G401.6 (cell line): ENCODE measurements around the gene AMH.
"Not testable (repeated sequence)": the region's sequence is repeated elsewhere in the genome, so short reads cannot be mapped to it uniquely, and the experiment has no call there.

Experiments used
- FAIRE-seq: peaks from 2 replicates; lab custom pipeline; 2012; peaks lifted over from hg19 to GRCh38; lab: Jason Lieb, UNC

AMH gene

DNA sequence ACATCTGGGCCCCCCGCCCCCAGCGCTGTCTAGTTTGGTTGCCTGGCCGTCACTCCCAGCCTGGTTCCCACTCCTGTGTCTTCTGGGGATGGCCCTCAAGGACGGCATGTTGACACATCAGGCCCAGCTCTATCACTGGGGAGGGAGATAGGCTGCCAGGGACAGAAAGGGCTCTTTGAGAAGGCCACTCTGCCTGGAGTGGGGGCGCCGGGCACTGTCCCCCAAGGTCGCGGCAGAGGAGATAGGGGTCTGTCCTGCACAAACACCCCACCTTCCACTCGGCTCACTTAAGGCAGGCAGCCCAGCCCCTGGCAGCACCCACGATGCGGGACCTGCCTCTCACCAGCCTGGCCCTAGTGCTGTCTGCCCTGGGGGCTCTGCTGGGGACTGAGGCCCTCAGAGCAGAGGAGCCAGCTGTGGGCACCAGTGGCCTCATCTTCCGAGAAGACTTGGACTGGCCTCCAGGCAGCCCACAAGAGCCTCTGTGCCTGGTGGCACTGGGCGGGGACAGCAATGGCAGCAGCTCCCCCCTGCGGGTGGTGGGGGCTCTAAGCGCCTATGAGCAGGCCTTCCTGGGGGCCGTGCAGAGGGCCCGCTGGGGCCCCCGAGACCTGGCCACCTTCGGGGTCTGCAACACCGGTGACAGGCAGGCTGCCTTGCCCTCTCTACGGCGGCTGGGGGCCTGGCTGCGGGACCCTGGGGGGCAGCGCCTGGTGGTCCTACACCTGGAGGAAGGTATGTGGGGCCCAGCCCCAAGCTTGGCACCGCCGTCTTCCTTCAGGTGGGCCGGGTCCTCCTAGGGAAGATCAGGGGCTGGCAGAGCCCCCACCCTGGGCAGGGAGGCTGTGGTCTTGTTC lies at the start of gene AMH:
Gene AMH (plus strand): TSS at position 314 of the 857 bp plus-strand sequence. CDS start 10 bp downstream, at position 324.
- FAIRE-seq = no peak

GRCh38 chr19:2199861-2200623 lies 49.1 kb upstream of the AMH start:
- FAIRE-seq = no peak

GRCh38 chr19:2200624-2201294 lies 48.4 kb upstream of the AMH start:
- FAIRE-seq = not testable (repeated sequence)

GRCh38 chr19:2201473-2202148 lies 47.5 kb upstream of the AMH start:
- FAIRE-seq = no peak

- FAIRE-seq = no peak
Measured at GRCh38 chr19:2202366-2202765, 46.8 kb upstream of the AMH start.

DNA sequence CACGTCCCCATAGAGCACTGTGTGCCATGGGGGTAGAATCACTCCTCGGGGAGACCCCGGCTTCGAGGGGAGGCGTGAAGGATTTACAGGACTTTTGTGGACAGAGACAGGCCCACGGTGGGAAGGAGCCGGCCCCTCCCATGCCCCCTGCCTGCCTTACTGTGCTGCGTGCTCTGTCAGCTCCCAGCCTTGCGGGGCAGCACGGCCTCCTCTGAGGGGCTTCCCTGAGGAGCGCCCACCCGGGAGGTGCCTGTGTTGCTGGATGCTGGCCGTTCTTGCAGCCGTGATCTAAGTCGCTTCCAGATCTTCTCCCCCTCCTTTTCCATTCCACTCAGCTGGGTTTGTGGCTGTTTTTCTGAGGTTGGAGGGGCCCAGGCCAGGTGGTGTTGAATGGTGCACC lies 42.1 kb upstream of the AMH start:
- no peak for FAIRE-seq

DNA sequence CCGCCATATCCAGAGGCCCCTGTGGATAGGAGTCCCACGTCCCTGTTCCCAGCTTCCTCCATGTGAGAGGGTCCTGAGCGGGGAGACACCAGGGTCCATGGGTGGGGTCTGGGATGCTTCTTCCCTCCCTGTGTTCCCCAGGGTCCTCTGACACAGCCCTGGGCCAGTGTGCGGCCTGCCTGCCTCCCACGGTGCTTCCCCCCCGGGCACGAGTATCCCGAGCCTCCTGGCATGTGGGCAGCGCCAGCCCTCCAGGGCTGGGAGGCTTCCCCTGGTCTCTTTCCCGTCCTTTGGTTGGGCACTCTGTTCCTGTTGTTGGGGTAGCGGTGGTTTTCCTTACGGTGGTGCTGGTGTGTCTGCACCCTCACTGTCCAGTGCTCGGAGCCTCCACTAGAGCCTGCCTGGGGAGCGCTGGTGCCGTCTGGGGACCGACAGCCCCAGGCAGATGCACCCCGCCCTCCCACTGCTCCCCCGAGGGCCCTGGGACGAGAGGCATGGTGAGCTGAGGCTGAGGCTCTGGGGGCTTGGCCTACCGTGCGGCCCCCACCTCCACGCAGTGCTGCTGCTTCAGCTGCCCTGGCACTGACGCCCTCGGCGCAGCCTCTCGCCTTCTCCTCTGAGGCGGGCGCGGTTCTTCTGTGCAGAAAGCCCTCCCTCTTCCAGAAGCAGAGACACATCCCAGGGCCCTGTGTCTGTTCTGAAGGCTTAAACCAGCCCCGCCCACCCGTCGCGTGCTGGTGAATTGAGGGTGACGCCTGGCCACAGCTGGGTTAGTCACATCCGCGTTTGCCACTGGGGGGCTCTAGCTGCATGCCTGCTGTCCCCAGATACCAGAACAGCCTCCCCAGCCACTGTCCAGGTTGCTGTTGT lies 40.9 kb upstream of the AMH start:
- no peak for FAIRE-seq

DNA sequence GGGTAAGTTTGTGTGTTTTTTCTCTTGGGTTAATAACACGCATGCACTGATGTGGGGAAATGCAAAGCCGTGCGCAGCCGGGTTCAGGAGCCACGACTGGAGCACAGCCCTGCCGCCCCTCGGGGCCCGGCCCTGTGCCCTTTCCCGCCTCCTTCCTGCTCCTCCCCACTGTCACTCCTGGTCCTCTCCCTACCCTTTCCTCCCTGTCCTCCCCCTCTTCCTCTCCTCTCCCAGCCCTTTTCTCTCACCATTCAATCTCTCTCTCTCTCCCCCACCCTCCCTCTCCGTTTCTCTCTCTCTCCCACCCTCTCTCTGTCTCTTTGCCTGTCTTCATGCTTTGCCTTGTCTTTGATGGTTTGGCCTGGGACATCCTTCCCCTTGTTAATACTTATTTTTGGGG lies 40.1 kb upstream of the AMH start:
- no peak for FAIRE-seq

DNA sequence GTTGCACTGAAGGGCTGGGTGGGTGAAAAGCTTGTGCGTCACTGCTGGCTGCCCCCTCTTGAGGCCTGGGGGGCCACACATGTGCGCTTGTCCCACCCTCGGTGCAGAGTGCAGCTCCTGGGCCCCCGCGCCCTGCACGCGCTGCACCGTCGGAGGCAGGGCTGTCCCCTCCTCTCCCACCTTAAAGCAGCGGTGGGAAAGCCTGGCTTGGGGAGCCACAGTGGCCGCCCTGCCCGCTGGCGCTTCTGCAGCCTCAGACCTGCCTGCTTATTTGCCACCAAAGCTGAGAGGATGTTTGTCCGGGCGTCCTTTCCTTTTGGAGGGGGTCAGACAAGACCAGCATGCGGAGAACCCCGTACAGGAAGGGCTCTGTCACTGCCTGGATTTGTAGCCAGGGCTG lies 39.7 kb upstream of the AMH start:
- no peak for FAIRE-seq

- FAIRE-seq = no peak
Measured at GRCh38 chr19:2210206-2210605, 38.9 kb upstream of the AMH start.

GRCh38 chr19:2210987-2211740 lies 38.0 kb upstream of the AMH start:
- no peak for FAIRE-seq

GRCh38 chr19:2212861-2213711 lies 36.0 kb upstream of the AMH start:
- no peak for FAIRE-seq

DNA sequence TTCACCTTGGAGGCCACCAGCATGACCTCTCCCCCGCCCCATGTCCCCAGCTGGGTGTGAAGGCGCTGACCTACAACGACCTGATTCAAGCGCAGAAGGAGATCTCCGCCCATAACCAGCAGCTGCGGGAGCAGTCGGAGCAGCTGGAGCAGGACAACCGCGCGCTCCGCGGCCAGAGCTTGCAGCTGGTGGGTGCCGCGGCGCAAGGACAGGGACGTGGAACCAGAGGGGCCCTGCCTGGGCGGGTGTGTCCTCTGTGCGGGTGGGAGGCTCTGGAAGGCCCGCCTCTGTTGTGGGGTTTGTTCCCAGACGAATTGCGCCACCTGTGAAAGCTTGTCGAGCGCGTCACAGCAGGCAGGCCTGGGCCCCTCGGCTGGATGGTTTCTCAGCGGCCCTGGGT lies 35.3 kb upstream of the AMH start:
- FAIRE-seq = no peak

- no peak for FAIRE-seq
Measured at GRCh38 chr19:2214251-2214650, 34.9 kb upstream of the AMH start.

DNA sequence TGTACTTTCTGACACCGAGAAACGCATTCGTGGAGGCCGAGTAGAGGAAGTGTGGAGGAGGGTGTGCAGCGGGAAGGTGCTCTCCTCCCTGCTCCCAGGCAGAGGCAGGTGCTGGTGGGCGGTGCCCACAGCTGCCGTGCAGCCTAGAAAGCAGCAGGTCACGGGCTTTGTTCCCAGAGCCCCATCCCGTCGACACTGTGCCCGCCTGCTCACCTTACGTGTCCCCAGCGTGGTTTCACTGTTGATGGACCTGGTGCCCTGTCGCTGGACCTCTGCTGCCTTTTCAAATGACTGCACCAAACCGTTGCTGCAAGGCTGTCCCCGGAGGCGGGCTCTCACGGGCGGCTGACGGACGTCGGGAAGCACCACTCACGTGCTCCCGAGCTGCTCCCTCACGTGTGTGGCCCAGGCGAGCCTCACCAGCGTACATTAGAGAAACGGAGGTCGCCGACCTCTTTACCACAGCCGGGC lies 33.8 kb upstream of the AMH start:
- FAIRE-seq = no peak

GRCh38 chr19:2216361-2217225 lies 32.5 kb upstream of the AMH start:
- FAIRE-seq = no peak

DNA sequence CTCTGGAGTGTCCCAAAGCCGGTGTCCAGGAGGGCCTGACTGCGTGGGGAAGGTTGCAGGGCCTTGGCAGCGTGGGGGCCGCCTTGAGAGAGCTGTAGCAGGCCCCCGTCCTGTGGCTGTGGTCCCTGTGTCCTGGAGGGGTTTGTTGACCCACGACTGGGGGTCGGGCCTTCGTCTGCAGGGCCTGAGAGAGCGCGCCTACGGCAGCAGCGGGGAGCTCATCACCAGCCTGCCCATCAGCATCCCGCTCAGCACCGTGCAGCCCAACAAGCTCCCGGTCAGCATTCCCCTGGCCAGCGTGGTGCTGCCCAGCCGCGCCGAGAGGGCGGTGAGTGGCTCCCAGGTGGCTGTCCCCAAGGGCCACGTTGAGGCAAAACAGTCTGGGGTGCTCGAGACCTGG lies 31.5 kb upstream of the AMH start:
- FAIRE-seq = no peak

- no peak for FAIRE-seq
Measured at GRCh38 chr19:2219726-2220125, 29.4 kb upstream of the AMH start.
